ENCODE data around the gene TRIM9. TPM values are rescaled to one million over a fixed set of nuclear protein-coding genes. Genes with fewer than 3 reads are reported as not detected.
A peak's percentile ranks its signal among the peaks of the same experiment; 100 is the strongest.

TRIM9 gene
- total RNA-seq: 28.5 TPM

GRCh38 chr14:51094901-51095853 lies at the start of gene TRIM9:
Gene TRIM9 (minus strand): TSS chr14:51095105. CDS start chr14:51094939, 166 bp downstream.
- FAIRE-seq: no peak
- peak; percentile 94 to 95 for DNase-seq (ENCODE audit: low spot score in 2 of 2)

- DNase-seq (ENCODE audit: low spot score in 2 of 2): no peak
These were observed 46.0 kb upstream of the TRIM9 start for GRCh38 chr14:51140856-51141255.

GRCh38 chr14:51140338-51140737 lies 45.4 kb upstream of the TRIM9 start:
- FAIRE-seq (no peak), DNase-seq (ENCODE audit: low spot score in 2 of 2) (no peak)

More at GRCh38 chr14:51140856-51141255, 46.0 kb upstream of the TRIM9 start:
- FAIRE-seq: no peak

- DNase-seq (ENCODE audit: low spot score in 2 of 2): no peak
- FAIRE-seq: no peak
These were observed 44.3 kb upstream of the TRIM9 start for GRCh38 chr14:51139121-51139681.

GRCh38 chr14:51138404-51139103 lies 43.6 kb upstream of the TRIM9 start:
- FAIRE-seq: no peak
- DNase-seq (ENCODE audit: low spot score in 2 of 2): no peak

- FAIRE-seq: no peak
- no peak for DNase-seq (ENCODE audit: low spot score in 2 of 2)
These were observed 36.6 kb upstream of the TRIM9 start for GRCh38 chr14:51131516-51131915.

- no peak for FAIRE-seq
- DNase-seq (ENCODE audit: low spot score in 2 of 2): no peak
These were observed 34.2 kb upstream of the TRIM9 start for GRCh38 chr14:51129130-51129529.

- no peak for DNase-seq (ENCODE audit: low spot score in 2 of 2)
- FAIRE-seq: no peak
These were observed 29.1 kb upstream of the TRIM9 start for GRCh38 chr14:51124029-51124428.

- FAIRE-seq: no peak
- DNase-seq (ENCODE audit: low spot score in 2 of 2): no peak
These were observed 26.2 kb upstream of the TRIM9 start for GRCh38 chr14:51121096-51121495.

GRCh38 chr14:51119411-51120051 lies 24.6 kb upstream of the TRIM9 start:
- no peak for FAIRE-seq
- DNase-seq (ENCODE audit: low spot score in 2 of 2): no peak

- no peak for DNase-seq (ENCODE audit: low spot score in 2 of 2)
- no peak for FAIRE-seq
These were observed 24.1 kb upstream of the TRIM9 start for GRCh38 chr14:51118993-51119392.

- FAIRE-seq: no peak
- DNase-seq (ENCODE audit: low spot score in 2 of 2): no peak
These were observed 22.7 kb upstream of the TRIM9 start for GRCh38 chr14:51117593-51117992.

GRCh38 chr14:51116682-51117081 lies 21.8 kb upstream of the TRIM9 start:
- no peak for FAIRE-seq

GRCh38 chr14:51109651-51110050 lies 14.7 kb upstream of the TRIM9 start:
- FAIRE-seq (no peak), DNase-seq (ENCODE audit: low spot score in 2 of 2) (no peak)

More at GRCh38 chr14:51116682-51117081, 21.8 kb upstream of the TRIM9 start:
- DNase-seq (ENCODE audit: low spot score in 2 of 2): no peak

GRCh38 chr14:51107801-51108200 lies 12.9 kb upstream of the TRIM9 start:
- no peak for FAIRE-seq
- DNase-seq (ENCODE audit: low spot score in 2 of 2): no peak

GRCh38 chr14:51104467-51104866 lies 9.6 kb upstream of the TRIM9 start:
- FAIRE-seq: no peak
- no peak for DNase-seq (ENCODE audit: low spot score in 2 of 2)

GRCh38 chr14:51097287-51097686 lies 2.4 kb upstream of the TRIM9 start:
- DNase-seq (ENCODE audit: low spot score in 2 of 2): no peak
- FAIRE-seq: no peak

GRCh38 chr14:51096870-51097269 lies 2.0 kb upstream of the TRIM9 start:
- DNase-seq (ENCODE audit: low spot score in 2 of 2): no peak
- no peak for FAIRE-seq

- peak; percentile 43 to 64 for DNase-seq (ENCODE audit: low spot score in 2 of 2)
- FAIRE-seq: no peak
These were observed 1.2 kb upstream of the TRIM9 start for GRCh38 chr14:51095854-51096823.

All from frontal cortex (tissue), 4 donors.